Tibial nerve (tissue), 4 donors: ENCODE measurements around the gene STMND1. TPM values are rescaled to one million over a fixed set of nuclear protein-coding genes. Genes with fewer than 3 reads are reported as not detected.

Source experiments
- DNase-seq, 2 donors: peaks; one replicate each; pipeline ENCODE4 v3.0.0-alpha.2; 2019; ENCODE audit warnings: low spot score in 2 of 2
- H3K27ac ChIP-seq, 4 donors: fragments of 200-600 bp; sonication (generic) in 3 of 4; one replicate each; pipeline ENCODE4 v1.5.1; 2017 to 2019; ENCODE audit warnings: mild to moderate bottlenecking in 1 of 4
- H3K27me3 ChIP-seq, 2 donors: fragments of 200-600 bp; sonication (generic) in 1 of 2; one replicate each; pipeline versions ENCODE4 v1.5.1 to v1.6.0; 2017 to 2019
- H3K36me3 ChIP-seq, 3 donors: fragments of 200-600 bp; sonication (generic); one replicate each; pipeline ENCODE4 v1.5.1; 2018 to 2019
- H3K4me1 ChIP-seq, 4 donors: fragments of 200-600 bp; sonication (generic) in 3 of 4; one replicate each; pipeline ENCODE4 v1.5.1; 2017 to 2019
- H3K4me3 ChIP-seq, 4 donors: fragments of 200-600 bp; sonication (generic) in 3 of 4; one replicate each; pipeline ENCODE4 v1.5.1; 2017 to 2019; ENCODE audit warnings: mild to moderate bottlenecking in 1 of 4, moderate library complexity in 1 of 4
- H3K9me3 ChIP-seq, 4 donors: fragments of 200-600 bp; sonication (generic) in 3 of 4; one replicate each; pipeline ENCODE4 v1.5.1; 2017 to 2019
- CTCF ChIP-seq, 5 experiments: fragments of 200-600 bp in 3 of 5; fragments of 450-650 bp in 2 of 5; sonication (generic) in 3 of 5; IDR thresholded peaks; one replicate each; pipeline ENCODE4 v1.5.1; 2016 to 2019; ENCODE audit warnings: antibody characterized with exemption in 5 of 5, mild to moderate bottlenecking in 3 of 5, moderate library complexity in 2 of 5
- EP300 ChIP-seq, 2 donors: sonication (generic); formaldehyde crosslinking; IDR thresholded peaks; one replicate each; pipeline ENCODE4 v1.6.1; 2017; ENCODE audit warnings: antibody characterized with exemption in 2 of 2, mild to moderate bottlenecking in 1 of 2
- POLR2A ChIP-seq, 2 donors: fragments of 450-650 bp; IDR thresholded peaks; one replicate each; pipeline ENCODE4 v1.6.1; 2017; ENCODE audit warnings: antibody characterized with exemption in 2 of 2, mild to moderate bottlenecking in 2 of 2, moderate library complexity in 2 of 2
- WGBS, 2 donors: methylation state at CpG; one replicate each; pipeline ENCODE4 v1.1.5; 2018; 5-methylcytosine and 5-hydroxymethylcytosine counted together
- total RNA-seq, 4 donors: library from RNA; depleted of rRNA; stranded (reverse); fragments of >200 nt; gene quantifications; one replicate each; pipeline ENCODE4 v1.1.0, GENCODE V29; 2016

STMND1 gene
- total RNA-seq, 4 donors from 2014 or later: not detected

GRCh38 chr6:17169711-17170110 is 67.9 kb downstream of the STMND1 start:
- Histone ChIP-seq H3K27me3 (no peaks in the 10 kb centered on the region), H3K27ac (no peak overlapping the region), H3K9me3 (no peaks in the 10 kb centered on the region), H3K36me3 (no peaks in the 10 kb centered on the region), H3K4me1 (no peaks in the 10 kb centered on the region), H3K4me3 (no peak overlapping the region)
- no peak for DNase-seq
- 66 to 78% methylated on average over 6 of the region's 6 CpGs for WGBS, 2 donors
- TF ChIP-seq EP300 (IDR thresholded peaks at IDR 0.05): no peak
- TF ChIP-seq CTCF (IDR thresholded peaks at IDR 0.05): no peak

- Histone ChIP-seq H3K4me1 (no peaks in the 10 kb centered on the region), H3K9me3 (no peaks in the 10 kb centered on the region), H3K4me3 (no peak overlapping the region), H3K36me3 (no peaks in the 10 kb centered on the region), H3K27ac (no peak overlapping the region), H3K27me3 (no peaks in the 10 kb centered on the region)
- WGBS, 2 donors: 62 to 69% methylated on average over 4 of the region's 4 CpGs
- no peak for DNase-seq
- no peak for TF ChIP-seq EP300 (IDR thresholded peaks at IDR 0.05)
- no peak for TF ChIP-seq POLR2A (IDR thresholded peaks at IDR 0.05)
- no peak for TF ChIP-seq CTCF (IDR thresholded peaks at IDR 0.05)
Measured at GRCh38 chr6:17172836-17173470, 71.1 kb downstream of the STMND1 start.

- Histone ChIP-seq H3K27me3 (no peaks in the 10 kb centered on the region), H3K4me3 (no peak overlapping the region), H3K27ac (no peak overlapping the region), H3K4me1 (no peaks in the 10 kb centered on the region), H3K36me3 (no peaks in the 10 kb centered on the region), H3K9me3 (no peaks in the 10 kb centered on the region)
- DNase-seq: no peak
- 50% methylated on average over 2 of the region's 2 CpGs for WGBS, 2 donors
- TF ChIP-seq EP300 (IDR thresholded peaks at IDR 0.05) (no peak), POLR2A (IDR thresholded peaks at IDR 0.05) (no peak), CTCF (IDR thresholded peaks at IDR 0.05) (no peak)
Measured at GRCh38 chr6:17178326-17178725, 76.5 kb downstream of the STMND1 start.

GRCh38 chr6:17178754-17179529 is 77.1 kb downstream of the STMND1 start:
- H3K9me3 ChIP-seq: no peaks in the 10 kb centered on the region
- H3K27me3 ChIP-seq: no peaks in the 10 kb centered on the region
- WGBS, 2 donors: 60 to 86% methylated on average over 1 of the region's 1 CpG
- H3K27ac ChIP-seq: no peak overlapping the region
- DNase-seq: no peak
- TF ChIP-seq POLR2A (IDR thresholded peaks at IDR 0.05) (no peak), EP300 (IDR thresholded peaks at IDR 0.05) (no peak), CTCF (IDR thresholded peaks at IDR 0.05) (no peak)
- H3K4me3 ChIP-seq: no peak overlapping the region
- H3K36me3 ChIP-seq: no peaks in the 10 kb centered on the region
- H3K4me1 ChIP-seq: no peaks in the 10 kb centered on the region

- no peak for DNase-seq
- Histone ChIP-seq H3K4me1 (no peaks in the 10 kb centered on the region), H3K36me3 (no peaks in the 10 kb centered on the region), H3K4me3 (no peak overlapping the region), H3K9me3 (no peaks in the 10 kb centered on the region), H3K27me3 (no peaks in the 10 kb centered on the region), H3K27ac (no peak overlapping the region)
- WGBS, 2 donors: 93 to 94% methylated on average over 5 of the region's 5 CpGs
- no peak for TF ChIP-seq EP300 (IDR thresholded peaks at IDR 0.05)
- no peak for TF ChIP-seq POLR2A (IDR thresholded peaks at IDR 0.05)
- TF ChIP-seq CTCF (IDR thresholded peaks at IDR 0.05): no peak
Measured at GRCh38 chr6:17179530-17180073, 77.8 kb downstream of the STMND1 start.
